HepG2 (cell line): ENCODE results near the gene KRTAP5-6. TPM values are rescaled to one million over a fixed set of nuclear protein-coding genes. Genes with fewer than 3 reads are reported as not detected.

Source experiments
- ARNTL ChIP-seq: sonication (generic); formaldehyde crosslinking; IDR thresholded peaks from 2 replicates; pipeline ENCODE4 v1.4.0; 2020; ENCODE audit warnings: mild to moderate bottlenecking, missing genetic modification reagents
- CBX5 ChIP-seq: sonication (generic); formaldehyde crosslinking; IDR thresholded peaks from 2 replicates; pipeline ENCODE4 v1.4.0; 2020; ENCODE audit warnings: missing genetic modification reagents, borderline replicate concordance
- ELF3 ChIP-seq: IDR thresholded peaks from 2 replicates; pipeline ENCODE4 v1.6.1; 2016; ENCODE audit warnings: missing genetic modification reagents, missing compliant biosample characterization
- FOXO1 ChIP-seq: sonication (generic); formaldehyde crosslinking; IDR thresholded peaks from 2 replicates; pipeline ENCODE4 v1.4.0; 2020; ENCODE audit warnings: missing genetic modification reagents
- HNRNPUL1 ChIP-seq: fragments of 200-400 bp; formaldehyde crosslinking; IDR thresholded peaks from 2 replicates; pipeline ENCODE4 v1.6.1; 2017; ENCODE audit warnings: low read depth, mild to moderate bottlenecking, low read length, moderate library complexity
- IKZF1 ChIP-seq: fragments of 450-650 bp; IDR thresholded peaks from 2 replicates; pipeline ENCODE4 v1.7.1; 2016
- KLF16 ChIP-seq, 2 experiments: sonication (generic) in 1 of 2; formaldehyde crosslinking in 1 of 2; IDR thresholded peaks; 2 replicates each; pipeline versions ENCODE4 v1.6.1 to v1.8.0; 2016 to 2023; ENCODE audit warnings: missing genetic modification reagents in 2 of 2, missing compliant biosample characterization in 1 of 2
- KLF9 ChIP-seq: IDR thresholded peaks from 2 replicates; pipeline ENCODE4 v1.6.1; 2016; ENCODE audit warnings: low read depth
- MXD4 ChIP-seq: IDR thresholded peaks from 2 replicates; pipeline ENCODE4 v1.6.1; 2016; ENCODE audit warnings: mild to moderate bottlenecking, missing biosample characterization, missing genetic modification reagents
- POLR2AphosphoS5 ChIP-seq: IDR thresholded peaks from 2 replicates; pipeline ENCODE4 v1.6.1; 2012; ENCODE audit warnings: low read depth, low read length
- RAD21 ChIP-seq: fragments of 450-650 bp; formaldehyde crosslinking; IDR thresholded peaks from 2 replicates; pipeline ENCODE4 v1.5.0; 2020; ENCODE audit warnings: mild to moderate bottlenecking
- SAP130 ChIP-seq: IDR thresholded peaks from 2 replicates; pipeline ENCODE4 v1.6.1; 2016; ENCODE audit warnings: low read depth
- XRCC5 ChIP-seq: fragments of 200-400 bp; formaldehyde crosslinking; optimal IDR thresholded peaks from 2 replicates; pipeline ENCODE3; 2017; ENCODE audit warnings: mild to moderate bottlenecking, low read length
- ZFP62 ChIP-seq: sonication (generic); formaldehyde crosslinking; IDR thresholded peaks from 2 replicates; pipeline ENCODE4 v1.4.0; 2020; ENCODE audit warnings: missing genetic modification reagents
- ZIK1 ChIP-seq: sonication (generic); formaldehyde crosslinking; IDR thresholded peaks from 2 replicates; pipeline ENCODE4 v1.5.0; 2020; ENCODE audit warnings: mild to moderate bottlenecking, low read depth, missing genetic modification reagents, borderline replicate concordance
- ZNF44 ChIP-seq: sonication (generic); formaldehyde crosslinking; IDR thresholded peaks from 2 replicates; pipeline ENCODE4 v1.5.1; 2020; ENCODE audit warnings: mild to moderate bottlenecking, missing genetic modification reagents
- ZNF451 ChIP-seq: sonication (generic); formaldehyde crosslinking; IDR thresholded peaks from 2 replicates; pipeline ENCODE4 v1.5.0; 2020; ENCODE audit warnings: mild to moderate bottlenecking, missing genetic modification reagents
- ZNF782 ChIP-seq: sonication (generic); formaldehyde crosslinking; IDR thresholded peaks from 2 replicates; pipeline ENCODE4 v1.4.0; 2020; ENCODE audit warnings: missing genetic modification reagents, mild to moderate bottlenecking, borderline replicate concordance
- polyA plus RNA-seq, 8 experiments: library from polyadenylated mRNA; depleted of rRNA in 3 of 8; stranded (reverse) in 7 of 8; unstranded in 1 of 8; fragments of >200 nt; fragmentation: Illumina TruSeq in 4 of 8; extraction: Trizol in 4 of 8; gene quantifications; 2 replicates each; pipeline versions ENCODE4 v1.2.1 to v1.2.3, GENCODE V29; 2011 to 2016; ENCODE audit warnings: low read depth in 4 of 8, missing spikeins in 1 of 8, mixed read lengths in 1 of 8; ENCODE audit not compliant: insufficient read depth in 1 of 8
- total RNA-seq, 5 experiments: library from RNA; depleted of rRNA; stranded (reverse); fragments of >200 nt; fragmentation: Illumina TruSeq; extraction: Trizol; gene quantifications; 2 replicates each; pipeline ENCODE4 v1.2.3, GENCODE V29; 2016; ENCODE audit warnings: low read depth in 1 of 5
- TF ChIP-seq, protein P1 (sequence below): sonication (generic); formaldehyde crosslinking; IDR thresholded peaks from 2 replicates; pipeline ENCODE4 v1.5.1; 2020; ENCODE audit warnings: missing genetic modification reagents, mild to moderate bottlenecking, borderline replicate concordance
- TF ChIP-seq, protein P2 (sequence below): sonication (generic); formaldehyde crosslinking; IDR thresholded peaks from 2 replicates; pipeline ENCODE4 v1.9.0; 2021; ENCODE audit warnings: missing genetic modification reagents, mild to moderate bottlenecking, borderline replicate concordance
- TF ChIP-seq, protein P3 (sequence below): sonication (generic); formaldehyde crosslinking; IDR thresholded peaks from 2 replicates; pipeline ENCODE4 v1.5.0; 2020; ENCODE audit warnings: missing genetic modification reagents, mild to moderate bottlenecking, borderline replicate concordance
- TF ChIP-seq, protein P4 (sequence below), 2 experiments: sonication (generic) in 1 of 2; formaldehyde crosslinking in 1 of 2; IDR thresholded peaks; 2 replicates each; pipeline versions ENCODE4 v1.4.0 to v1.6.1; 2018 to 2020; ENCODE audit warnings: missing genetic modification reagents in 2 of 2, borderline replicate concordance in 1 of 2, low read depth in 1 of 2, mild to moderate bottlenecking in 1 of 2, missing biosample characterization in 1 of 2
- TF ChIP-seq, protein P5 (sequence below): sonication (generic); formaldehyde crosslinking; IDR thresholded peaks from 2 replicates; pipeline ENCODE4 v1.8.1; 2023; ENCODE audit warnings: mild to moderate bottlenecking, missing genetic modification reagents

Gene KRTAP5-6
- total and polyA plus RNA-seq, 2 of the 13 experiments (the other 11 are each of a cell fraction or from before 2014, with no cell fraction given), result not detected

DNA sequence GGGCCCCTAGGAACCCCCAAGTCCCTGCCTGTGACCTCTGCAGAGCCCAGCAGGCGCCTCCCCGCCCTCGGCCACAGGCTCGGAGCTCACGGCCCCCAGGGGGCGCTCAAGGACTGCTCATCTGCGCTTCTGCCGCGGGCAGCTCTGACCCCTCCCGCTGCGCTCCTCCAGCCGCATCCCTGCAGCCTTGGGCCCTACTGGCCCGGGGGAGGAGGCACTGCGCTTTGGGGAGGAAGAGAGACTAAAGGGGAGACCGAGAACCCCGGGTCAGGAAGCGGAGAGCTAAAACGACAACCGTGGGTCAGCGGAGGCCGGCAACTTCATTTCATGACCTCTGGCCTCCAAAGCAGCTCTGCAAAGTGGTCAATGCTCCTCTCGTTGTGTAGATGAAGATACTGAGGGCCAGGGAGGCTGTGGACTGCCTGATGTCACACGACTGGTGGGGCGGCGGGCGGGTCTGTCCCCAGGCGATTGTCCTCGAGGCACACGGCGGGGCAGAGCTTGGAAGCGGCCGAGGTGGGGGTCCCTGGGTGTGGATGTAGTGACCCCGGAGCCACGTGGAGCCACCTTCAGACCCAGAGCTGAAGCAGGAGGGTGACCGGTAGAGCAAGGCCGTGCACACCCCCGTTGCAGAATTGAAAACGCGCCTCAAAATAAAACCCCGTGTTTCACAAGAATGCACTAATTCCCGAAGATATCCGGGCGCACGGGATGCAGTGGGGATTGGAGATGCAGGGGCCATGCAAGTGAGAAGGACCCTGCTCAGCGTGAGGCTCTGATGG lies 2.7 kb upstream of the KRTAP5-6 start (continued):
- TF ChIP-seq, protein P1, sequence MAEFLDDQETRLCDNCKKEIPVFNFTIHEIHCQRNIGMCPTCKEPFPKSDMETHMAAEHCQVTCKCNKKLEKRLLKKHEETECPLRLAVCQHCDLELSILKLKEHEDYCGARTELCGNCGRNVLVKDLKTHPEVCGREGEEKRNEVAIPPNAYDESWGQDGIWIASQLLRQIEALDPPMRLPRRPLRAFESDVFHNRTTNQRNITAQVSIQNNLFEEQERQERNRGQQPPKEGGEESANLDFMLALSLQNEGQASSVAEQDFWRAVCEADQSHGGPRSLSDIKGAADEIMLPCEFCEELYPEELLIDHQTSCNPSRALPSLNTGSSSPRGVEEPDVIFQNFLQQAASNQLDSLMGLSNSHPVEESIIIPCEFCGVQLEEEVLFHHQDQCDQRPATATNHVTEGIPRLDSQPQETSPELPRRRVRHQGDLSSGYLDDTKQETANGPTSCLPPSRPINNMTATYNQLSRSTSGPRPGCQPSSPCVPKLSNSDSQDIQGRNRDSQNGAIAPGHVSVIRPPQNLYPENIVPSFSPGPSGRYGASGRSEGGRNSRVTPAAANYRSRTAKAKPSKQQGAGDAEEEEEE, result no peak
- TF ChIP-seq IKZF1 (no peak), CBX5 (CRISPR knock-in tag) (peak; percentile 58; the same call in 1 of the 2 replicates), ZNF782 (no peak), KLF16 (CRISPR knock-in tag; IDR thresholded peaks at IDR 0.05) (peak in 1 of 2 experiments; percentile 52; a peak in 1 of 4 replicates), POLR2AphosphoS5 (peak; percentile 41; the same call in 1 of the 2 replicates), KLF9 (CRISPR knock-in tag) (no peak), ELF3 (CRISPR knock-in tag) (peak; percentile 40; the same call in 1 of the 2 replicates), SAP130 (CRISPR knock-in tag) (peak; percentile 45), RAD21 (peak; percentile 97), ZNF44 (no peak), HNRNPUL1 (no peak), FOXO1 (CRISPR knock-in tag) (peak; percentile 29; the same call in 1 of the 2 replicates), ZIK1 (CRISPR knock-in tag) (peak; percentile 36; the same call in 1 of the 2 replicates), ARNTL (CRISPR knock-in tag) (no peak), XRCC5 (peak; percentile 86), ZNF451 (peak; percentile 78; the same call in 1 of the 2 replicates), ZFP62 (no peak), MXD4 (0 out of 2 replicates have a peak, but pooled peaks have one; percentile 43)
- TF ChIP-seq, protein P2, sequence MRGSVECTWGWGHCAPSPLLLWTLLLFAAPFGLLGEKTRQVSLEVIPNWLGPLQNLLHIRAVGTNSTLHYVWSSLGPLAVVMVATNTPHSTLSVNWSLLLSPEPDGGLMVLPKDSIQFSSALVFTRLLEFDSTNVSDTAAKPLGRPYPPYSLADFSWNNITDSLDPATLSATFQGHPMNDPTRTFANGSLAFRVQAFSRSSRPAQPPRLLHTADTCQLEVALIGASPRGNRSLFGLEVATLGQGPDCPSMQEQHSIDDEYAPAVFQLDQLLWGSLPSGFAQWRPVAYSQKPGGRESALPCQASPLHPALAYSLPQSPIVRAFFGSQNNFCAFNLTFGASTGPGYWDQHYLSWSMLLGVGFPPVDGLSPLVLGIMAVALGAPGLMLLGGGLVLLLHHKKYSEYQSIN (CRISPR knock-in tag), result no peak
- TF ChIP-seq, protein P3, sequence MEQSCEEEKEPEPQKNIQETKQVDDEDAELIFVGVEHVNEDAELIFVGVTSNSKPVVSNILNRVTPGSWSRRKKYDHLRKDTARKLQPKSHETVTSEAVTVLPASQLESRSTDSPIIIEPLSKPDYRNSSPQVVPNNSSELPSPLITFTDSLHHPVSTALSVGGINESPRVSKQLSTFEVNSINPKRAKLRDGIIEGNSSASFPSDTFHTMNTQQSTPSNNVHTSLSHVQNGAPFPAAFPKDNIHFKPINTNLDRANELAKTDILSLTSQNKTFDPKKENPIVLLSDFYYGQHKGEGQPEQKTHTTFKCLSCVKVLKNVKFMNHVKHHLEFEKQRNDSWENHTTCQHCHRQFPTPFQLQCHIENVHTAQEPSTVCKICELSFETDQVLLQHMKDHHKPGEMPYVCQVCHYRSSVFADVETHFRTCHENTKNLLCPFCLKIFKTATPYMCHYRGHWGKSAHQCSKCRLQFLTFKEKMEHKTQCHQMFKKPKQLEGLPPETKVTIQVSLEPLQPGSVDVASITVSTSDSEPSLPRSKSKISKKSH (CRISPR knock-in tag), result peak; percentile 8; the same call in 1 of the 2 replicates
- TF ChIP-seq, protein P4, sequence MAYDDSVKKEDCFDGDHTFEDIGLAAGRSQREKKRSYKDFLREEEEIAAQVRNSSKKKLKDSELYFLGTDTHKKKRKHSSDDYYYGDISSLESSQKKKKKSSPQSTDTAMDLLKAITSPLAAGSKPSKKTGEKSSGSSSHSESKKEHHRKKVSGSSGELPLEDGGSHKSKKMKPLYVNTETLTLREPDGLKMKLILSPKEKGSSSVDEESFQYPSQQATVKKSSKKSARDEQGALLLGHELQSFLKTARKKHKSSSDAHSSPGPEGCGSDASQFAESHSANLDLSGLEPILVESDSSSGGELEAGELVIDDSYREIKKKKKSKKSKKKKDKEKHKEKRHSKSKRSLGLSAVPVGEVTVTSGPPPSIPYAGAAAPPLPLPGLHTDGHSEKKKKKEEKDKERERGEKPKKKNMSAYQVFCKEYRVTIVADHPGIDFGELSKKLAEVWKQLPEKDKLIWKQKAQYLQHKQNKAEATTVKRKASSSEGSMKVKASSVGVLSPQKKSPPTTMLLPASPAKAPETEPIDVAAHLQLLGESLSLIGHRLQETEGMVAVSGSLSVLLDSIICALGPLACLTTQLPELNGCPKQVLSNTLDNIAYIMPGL (CRISPR knock-in tag; IDR thresholded peaks at IDR 0.05; ENCODE audit: borderline replicate concordance in 1 of 2, low read depth in 1 of 2), result peak; percentile 34 to 84; a peak in 2 of 4 replicates
- TF ChIP-seq, protein P5, sequence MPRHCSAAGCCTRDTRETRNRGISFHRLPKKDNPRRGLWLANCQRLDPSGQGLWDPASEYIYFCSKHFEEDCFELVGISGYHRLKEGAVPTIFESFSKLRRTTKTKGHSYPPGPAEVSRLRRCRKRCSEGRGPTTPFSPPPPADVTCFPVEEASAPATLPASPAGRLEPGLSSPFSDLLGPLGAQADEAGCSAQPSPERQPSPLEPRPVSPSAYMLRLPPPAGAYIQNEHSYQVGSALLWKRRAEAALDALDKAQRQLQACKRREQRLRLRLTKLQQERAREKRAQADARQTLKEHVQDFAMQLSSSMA (CRISPR knock-in tag), result no peak
